ENCODE data around the gene DAAM2.

DAAM2 gene

GRCh38 chr6:39925191-39925930, 133.2 kb downstream of the DAAM2 start:
- TF ChIP-seq, protein P1, sequence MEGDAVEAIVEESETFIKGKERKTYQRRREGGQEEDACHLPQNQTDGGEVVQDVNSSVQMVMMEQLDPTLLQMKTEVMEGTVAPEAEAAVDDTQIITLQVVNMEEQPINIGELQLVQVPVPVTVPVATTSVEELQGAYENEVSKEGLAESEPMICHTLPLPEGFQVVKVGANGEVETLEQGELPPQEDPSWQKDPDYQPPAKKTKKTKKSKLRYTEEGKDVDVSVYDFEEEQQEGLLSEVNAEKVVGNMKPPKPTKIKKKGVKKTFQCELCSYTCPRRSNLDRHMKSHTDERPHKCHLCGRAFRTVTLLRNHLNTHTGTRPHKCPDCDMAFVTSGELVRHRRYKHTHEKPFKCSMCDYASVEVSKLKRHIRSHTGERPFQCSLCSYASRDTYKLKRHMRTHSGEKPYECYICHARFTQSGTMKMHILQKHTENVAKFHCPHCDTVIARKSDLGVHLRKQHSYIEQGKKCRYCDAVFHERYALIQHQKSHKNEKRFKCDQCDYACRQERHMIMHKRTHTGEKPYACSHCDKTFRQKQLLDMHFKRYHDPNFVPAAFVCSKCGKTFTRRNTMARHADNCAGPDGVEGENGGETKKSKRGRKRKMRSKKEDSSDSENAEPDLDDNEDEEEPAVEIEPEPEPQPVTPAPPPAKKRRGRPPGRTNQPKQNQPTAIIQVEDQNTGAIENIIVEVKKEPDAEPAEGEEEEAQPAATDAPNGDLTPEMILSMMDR (IDR thresholded peaks at IDR 0.05; ENCODE audit: insufficient read depth, low read length, poor library complexity, severe bottlenecking): no peak
- Histone ChIP-seq H3K36me3 (ENCODE audit: control insufficient read depth, insufficient read depth, low read length) (no peaks in the 10 kb centered on the region), H3K4me3 (replicated peaks; ENCODE audit: low read depth, low read length) (no peak overlapping the region), H3K27me3 (replicated peaks; ENCODE audit: control insufficient read depth, insufficient read depth, low read length) (no peaks in the 10 kb centered on the region)
- no peak for DNase-seq (ENCODE audit: extremely low read depth, insufficient read length)

- H3K4me3 ChIP-seq (replicated peaks; ENCODE audit: low read depth, low read length): no peak overlapping the region
- no peak for DNase-seq (ENCODE audit: extremely low read depth, insufficient read length)
- no peaks in the 10 kb centered on the region for H3K27me3 ChIP-seq (replicated peaks; ENCODE audit: control insufficient read depth, insufficient read depth, low read length)
- H3K36me3 ChIP-seq (ENCODE audit: control insufficient read depth, insufficient read depth, low read length): no peaks in the 10 kb centered on the region
- TF ChIP-seq, protein P1 (IDR thresholded peaks at IDR 0.05; ENCODE audit: insufficient read depth, low read length, poor library complexity, severe bottlenecking): no peak
These were observed 133.7 kb downstream of the DAAM2 start for GRCh38 chr6:39925931-39926290.

- DNase-seq (ENCODE audit: extremely low read depth, insufficient read length): no peak
- Histone ChIP-seq H3K36me3 (ENCODE audit: control insufficient read depth, insufficient read depth, low read length) (no peaks in the 10 kb centered on the region), H3K27me3 (replicated peaks; ENCODE audit: control insufficient read depth, insufficient read depth, low read length) (no peaks in the 10 kb centered on the region), H3K4me3 (replicated peaks; ENCODE audit: low read depth, low read length) (no peak overlapping the region)
- TF ChIP-seq, protein P1 (IDR thresholded peaks at IDR 0.05; ENCODE audit: insufficient read depth, low read length, poor library complexity, severe bottlenecking): no peak
These were observed 134.5 kb downstream of the DAAM2 start for GRCh38 chr6:39926668-39927067.

- DNase-seq (ENCODE audit: extremely low read depth, insufficient read length): no peak
- Histone ChIP-seq H3K36me3 (ENCODE audit: control insufficient read depth, insufficient read depth, low read length) (no peaks in the 10 kb centered on the region), H3K4me3 (replicated peaks; ENCODE audit: low read depth, low read length) (no peak overlapping the region), H3K27me3 (replicated peaks; ENCODE audit: control insufficient read depth, insufficient read depth, low read length) (no peaks in the 10 kb centered on the region)
- TF ChIP-seq, protein P1 (IDR thresholded peaks at IDR 0.05; ENCODE audit: insufficient read depth, low read length, poor library complexity, severe bottlenecking): no peak
These were observed 135.0 kb downstream of the DAAM2 start for GRCh38 chr6:39927159-39927558.

DNA sequence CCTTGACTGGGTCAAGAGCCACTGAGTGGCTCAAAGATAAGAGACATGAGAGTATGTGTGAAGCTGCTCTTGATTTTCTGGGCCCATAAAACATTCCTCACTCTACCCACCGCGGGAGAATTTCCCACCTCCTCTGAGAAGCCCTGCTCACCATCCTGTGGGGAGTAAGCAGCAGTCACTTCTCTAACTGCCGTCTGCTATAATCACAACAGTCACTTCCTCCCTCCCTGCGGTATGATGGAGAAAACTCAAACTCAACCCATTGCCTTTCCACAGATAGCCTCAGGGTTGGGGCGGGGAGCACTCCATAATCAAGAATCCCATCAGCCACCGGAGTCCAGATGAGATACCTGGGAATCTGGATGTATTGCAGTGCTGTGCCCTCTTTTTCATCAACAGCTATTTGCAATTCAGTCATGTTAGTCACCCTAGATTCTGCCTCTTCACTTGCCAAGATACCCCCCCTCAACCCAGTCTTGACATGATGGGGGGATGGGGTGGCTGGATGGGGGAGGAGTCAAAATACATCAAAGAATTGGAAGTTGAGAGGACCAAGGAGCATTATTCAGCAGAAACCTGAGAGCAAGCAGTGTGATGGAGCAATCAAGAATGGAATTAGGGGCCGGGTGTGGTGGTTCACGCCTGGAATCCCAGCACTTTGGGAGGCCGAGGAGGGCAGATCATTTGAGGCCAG, 137.0 kb downstream of the DAAM2 start:
- no peaks in the 10 kb centered on the region; the same call in 1 of the 2 replicates for H3K27me3 ChIP-seq (replicated peaks; ENCODE audit: control insufficient read depth, insufficient read depth, low read length)
- no peaks in the 10 kb centered on the region for H3K36me3 ChIP-seq (ENCODE audit: control insufficient read depth, insufficient read depth, low read length)
- no peak for DNase-seq (ENCODE audit: extremely low read depth, insufficient read length)
- TF ChIP-seq, protein P1 (IDR thresholded peaks at IDR 0.05; ENCODE audit: insufficient read depth, low read length, poor library complexity, severe bottlenecking): no peak
- H3K4me3 ChIP-seq (replicated peaks; ENCODE audit: low read depth, low read length): no peak overlapping the region

All from GM06990 (cell line).